ENCODE measurements around the gene CPNE4.

CPNE4 gene

GRCh38 chr3:131610174-131610573 is 424.6 kb downstream of the CPNE4 start:
- FAIRE-seq (no peak), DNase-seq (ENCODE audit: low spot score) (no peak)

GRCh38 chr3:131608741-131609140 is 426.1 kb downstream of the CPNE4 start:
- DNase-seq (ENCODE audit: low spot score) (peak; percentile 10), FAIRE-seq (no peak)

- no peak for FAIRE-seq
- DNase-seq (ENCODE audit: low spot score), result peak; percentile 6
These were observed 426.5 kb downstream of the CPNE4 start for GRCh38 chr3:131608296-131608695.

- FAIRE-seq (no peak), DNase-seq (ENCODE audit: low spot score) (no peak)
These were observed 428.9 kb downstream of the CPNE4 start for GRCh38 chr3:131605916-131606315.

- FAIRE-seq (no peak), DNase-seq (ENCODE audit: low spot score) (peak; percentile 12)
These were observed 432.6 kb downstream of the CPNE4 start for GRCh38 chr3:131602011-131602779.

GRCh38 chr3:131597816-131598215 is 437.0 kb downstream of the CPNE4 start:
- DNase-seq (ENCODE audit: low spot score), result no peak

GRCh38 chr3:131596884-131597283 is 437.9 kb downstream of the CPNE4 start:
- DNase-seq (ENCODE audit: low spot score), result no peak
- FAIRE-seq, result no peak

More at GRCh38 chr3:131597816-131598215, 437.0 kb downstream of the CPNE4 start:
- FAIRE-seq, result no peak

- FAIRE-seq, result no peak
These were observed 443.3 kb downstream of the CPNE4 start for GRCh38 chr3:131591394-131592014.

GRCh38 chr3:131586277-131586676 is 448.5 kb downstream of the CPNE4 start:
- DNase-seq (ENCODE audit: low spot score) (no peak), FAIRE-seq (no peak)

More at GRCh38 chr3:131591394-131592014, 443.3 kb downstream of the CPNE4 start:
- DNase-seq (ENCODE audit: low spot score), result peak; percentile 51

- FAIRE-seq, result no peak
These were observed 452.4 kb downstream of the CPNE4 start for GRCh38 chr3:131582438-131582837.

GRCh38 chr3:131568460-131568859 is 466.4 kb downstream of the CPNE4 start:
- DNase-seq (ENCODE audit: low spot score), result no peak
- no peak for FAIRE-seq

More at GRCh38 chr3:131582438-131582837, 452.4 kb downstream of the CPNE4 start:
- DNase-seq (ENCODE audit: low spot score), result no peak

GRCh38 chr3:131564812-131565211 is 470.0 kb downstream of the CPNE4 start:
- FAIRE-seq, result no peak

GRCh38 chr3:131561511-131561910 is 473.3 kb downstream of the CPNE4 start:
- DNase-seq (ENCODE audit: low spot score), result no peak
- no peak for FAIRE-seq

More at GRCh38 chr3:131564812-131565211, 470.0 kb downstream of the CPNE4 start:
- no peak for DNase-seq (ENCODE audit: low spot score)

GRCh38 chr3:131560795-131561194 is 474.0 kb downstream of the CPNE4 start:
- DNase-seq (ENCODE audit: low spot score), result no peak
- no peak for FAIRE-seq

- peak; percentile 9 for FAIRE-seq
These were observed 479.4 kb downstream of the CPNE4 start for GRCh38 chr3:131555456-131555855.

GRCh38 chr3:131553495-131554247 is 481.1 kb downstream of the CPNE4 start:
- no peak for DNase-seq (ENCODE audit: low spot score)
- FAIRE-seq, result no peak

More at GRCh38 chr3:131555456-131555855, 479.4 kb downstream of the CPNE4 start:
- no peak for DNase-seq (ENCODE audit: low spot score)

- DNase-seq (ENCODE audit: low spot score), result no peak
These were observed 483.1 kb downstream of the CPNE4 start for GRCh38 chr3:131551761-131552160.

GRCh38 chr3:131550562-131551465 is 484.0 kb downstream of the CPNE4 start:
- no peak for FAIRE-seq

More at GRCh38 chr3:131551761-131552160, 483.1 kb downstream of the CPNE4 start:
- no peak for FAIRE-seq

GRCh38 chr3:131549340-131549739 is 485.5 kb downstream of the CPNE4 start:
- FAIRE-seq (no peak), DNase-seq (ENCODE audit: low spot score) (no peak)

More at GRCh38 chr3:131550562-131551465, 484.0 kb downstream of the CPNE4 start:
- DNase-seq (ENCODE audit: low spot score), result no peak

GRCh38 chr3:131547585-131547984 is 487.2 kb downstream of the CPNE4 start:
- DNase-seq (ENCODE audit: low spot score) (no peak), FAIRE-seq (no peak)

- no peak for FAIRE-seq
These were observed 488.4 kb downstream of the CPNE4 start for GRCh38 chr3:131546441-131546840.

More at GRCh38 chr3:131546441-131546840, 488.4 kb downstream of the CPNE4 start:
- no peak for DNase-seq (ENCODE audit: low spot score)

Data from urothelium cell line (cell line).